Calu3 (cell line): ENCODE data around the gene CLCA2. TPM values are rescaled to one million over a fixed set of nuclear protein-coding genes. Genes with fewer than 3 reads are reported as not detected.

Source experiments
- BruUV-seq: library from RNA; stranded (reverse); fragments of 400-500 nt; replicated peaks from 2 replicates; lab custom pipeline; 2021; lab: Mats Ljungman, UMichigan
- CTCF ChIA-PET: fragments of 300-600 bp; sonication (Branson Sonifier 250); formaldehyde crosslinking; loops from one replicate; lab custom pipeline; 2022; ENCODE audit warnings: antibody characterized with exemption; lab: Charles Lee
- DNase-seq: peaks from one replicate; pipeline ENCODE4 v3.0.0; 2022
- H3K27ac Mint-ChIP-seq: one replicate; pipeline ENCODE4 v1.8.0; 2022; ENCODE audit warnings: mixed read lengths; ENCODE audit not compliant: unreplicated experiment
- H3K27me3 Mint-ChIP-seq: one replicate; pipeline ENCODE4 v1.8.0; 2022; ENCODE audit warnings: mixed read lengths; ENCODE audit not compliant: unreplicated experiment
- H3K36me3 Mint-ChIP-seq: one replicate; pipeline ENCODE4 v1.8.0; 2022; ENCODE audit warnings: mild to moderate bottlenecking, moderate library complexity, mixed read lengths; ENCODE audit not compliant: insufficient read depth, unreplicated experiment
- H3K4me1 Mint-ChIP-seq: one replicate; pipeline ENCODE4 v1.8.0; 2022; ENCODE audit warnings: mild to moderate bottlenecking, low read depth, mixed read lengths; ENCODE audit not compliant: unreplicated experiment
- H3K4me3 Mint-ChIP-seq: one replicate; pipeline ENCODE4 v1.8.0; 2022; ENCODE audit warnings: mild to moderate bottlenecking, low read depth, moderate library complexity, mixed read lengths; ENCODE audit not compliant: unreplicated experiment
- H3K9me3 Mint-ChIP-seq: one replicate; pipeline ENCODE4 v1.8.0; 2022; ENCODE audit warnings: low read depth, mixed read lengths; ENCODE audit not compliant: unreplicated experiment
- CTCF ChIP-seq: fragments of 200-600 bp; IDR thresholded peaks from one replicate; pipeline ENCODE4 v1.8.0; 2022; ENCODE audit warnings: antibody characterized with exemption; ENCODE audit not compliant: unreplicated experiment
- intact Hi-C: fragments of 100-400 bp; cut with micrococcal nuclease; formaldehyde crosslinking; loops from one replicate; pipeline ENCODE4 v1.10.0; 2022; ENCODE audit not compliant: unreplicated experiment
- total RNA-seq: library from RNA; stranded (reverse); gene quantifications from 2 replicates; pipeline ENCODE4 v1.2.3, GENCODE V29; 2022

The CLCA2 gene
- total RNA-seq, 1 experiment from 2014 or later = not detected

- Mint-ChIP-seq H3K36me3 (no peaks in the 10 kb centered on the region), H3K4me1 (no peaks in the 10 kb centered on the region), H3K27me3 (no peaks in the 10 kb centered on the region), H3K4me3 (no peak overlapping the region), H3K27ac (no peak overlapping the region), H3K9me3 (no peaks in the 10 kb centered on the region)
- CTCF ChIA-PET = no interaction called here
- BruUV-seq = no TSS peak
- intact Hi-C loops = no loop called here
- DNase-seq = no peak
- no peak for TF ChIP-seq CTCF
Observed at GRCh38 chr1:86447198-86447790, 23.3 kb downstream of the CLCA2 start.

GRCh38 chr1:86448670-86449069, 24.7 kb downstream of the CLCA2 start:
- H3K4me1 Mint-ChIP-seq = no peaks in the 10 kb centered on the region
- no peak overlapping the region for H3K27ac Mint-ChIP-seq
- no peak for TF ChIP-seq CTCF
- intact Hi-C loops = no loop called here
- CTCF ChIA-PET = no interaction called here
- H3K4me3 Mint-ChIP-seq = no peak overlapping the region
- H3K36me3 Mint-ChIP-seq = no peaks in the 10 kb centered on the region
- H3K27me3 Mint-ChIP-seq = no peaks in the 10 kb centered on the region
- no peaks in the 10 kb centered on the region for H3K9me3 Mint-ChIP-seq
- no peak for DNase-seq
- BruUV-seq = no TSS peak

- TF ChIP-seq CTCF = no peak
- Mint-ChIP-seq H3K4me1 (no peaks in the 10 kb centered on the region), H3K36me3 (no peaks in the 10 kb centered on the region), H3K27ac (no peak overlapping the region), H3K27me3 (no peaks in the 10 kb centered on the region), H3K9me3 (no peaks in the 10 kb centered on the region), H3K4me3 (no peak overlapping the region)
- no TSS peak for BruUV-seq
- intact Hi-C loops = no loop called here
- CTCF ChIA-PET = no interaction called here
- DNase-seq = no peak
Observed at GRCh38 chr1:86449103-86449502, 25.1 kb downstream of the CLCA2 start.

GRCh38 chr1:86450847-86451246, 26.9 kb downstream of the CLCA2 start:
- Mint-ChIP-seq H3K27ac (no peak overlapping the region), H3K9me3 (no peaks in the 10 kb centered on the region), H3K36me3 (no peaks in the 10 kb centered on the region), H3K27me3 (no peaks in the 10 kb centered on the region), H3K4me1 (no peaks in the 10 kb centered on the region), H3K4me3 (no peak overlapping the region)
- no TSS peak for BruUV-seq
- no peak for DNase-seq
- no peak for TF ChIP-seq CTCF
- CTCF ChIA-PET = no interaction called here
- intact Hi-C loops = no loop called here
